K562 (cell line): Measurements from ENCODE around the gene STAB1. TPM values are rescaled to one million over a fixed set of nuclear protein-coding genes. Genes with fewer than 3 reads are reported as not detected.

Source experiments
- ELF2 ChIP-seq: fragments of 250-450 bp; sonication (Bioruptor Pico); IDR thresholded peaks from 2 replicates; pipeline ENCODE4 v1.5.0; 2021; ENCODE audit warnings: mild to moderate bottlenecking
- GABPA ChIP-seq: fragments of 200-800 bp; sonication (Bioruptor generic); conservative IDR thresholded peaks from 2 replicates; pipeline ENCODE4 v1.6.1; 2016; ENCODE audit warnings: low read depth, missing genetic modification characterization, missing compliant biosample characterization
- HNRNPL ChIP-seq: fragments of 200-400 bp; formaldehyde crosslinking; IDR thresholded peaks from 2 replicates; pipeline ENCODE4 v1.6.1; 2017; ENCODE audit warnings: low read depth, mild to moderate bottlenecking, low read length
- KDM2B ChIP-seq: fragments of 250-450 bp; sonication (Bioruptor Pico); IDR thresholded peaks from 2 replicates; pipeline ENCODE4 v1.8.0; 2021; ENCODE audit warnings: mild to moderate bottlenecking, moderate library complexity
- NONO ChIP-seq, 2 experiments: fragments of 200-400 bp in 1 of 2; fragments of 450-650 bp in 1 of 2; formaldehyde crosslinking in 1 of 2; IDR thresholded peaks; 2 replicates each; pipeline ENCODE4 v1.6.1; 2017; ENCODE audit warnings: low read depth in 2 of 2, mild to moderate bottlenecking in 2 of 2, moderate library complexity in 2 of 2, low read length in 1 of 2
- NR2C1 ChIP-seq, 2 experiments: fragments of 450-650 bp; IDR thresholded peaks; 2 replicates each; pipeline ENCODE4 v1.6.1; 2017; ENCODE audit warnings: mild to moderate bottlenecking in 2 of 2, antibody characterized with exemption in 1 of 2, inconsistent platforms in 1 of 2, missing compliant biosample characterization in 1 of 2, missing genetic modification characterization in 1 of 2
- ZBTB17 ChIP-seq: fragments of 450-650 bp; formaldehyde crosslinking; IDR thresholded peaks from 2 replicates; pipeline ENCODE4 v1.4.0; 2020; ENCODE audit warnings: mild to moderate bottlenecking
- polyA plus RNA-seq, 8 experiments: library from polyadenylated mRNA; depleted of rRNA in 4 of 8; stranded (reverse) in 5 of 8; unstranded in 3 of 8; fragments of >200 nt; fragmentation: Nextera tagmentation in 2 of 8; fragmentation: Illumina TruSeq in 1 of 8; extraction: Ambion mirVana in 2 of 8; extraction: Trizol in 1 of 8; gene quantifications; 2 replicates each; pipeline versions ENCODE4 v1.2.1 to v1.2.3, GENCODE V29; 2011 to 2014; ENCODE audit warnings: inconsistent platforms in 1 of 8, missing spikeins in 1 of 8
- total RNA-seq, 7 experiments: library from RNA; depleted of rRNA in 6 of 7; stranded (reverse); fragments of >200 nt in 6 of 7; fragmentation: Illumina TruSeq in 2 of 7; extraction: Trizol in 2 of 7; gene quantifications; 2 replicates each; pipeline versions ENCODE4 v1.2.1 to v1.2.3, GENCODE V29; 2011 to 2021; ENCODE audit warnings: low replicate concordance in 1 of 7
- TF ChIP-seq, protein P1 (sequence below), 2 experiments: fragments of 450-650 bp; conservative IDR thresholded peaks; 2 replicates each; pipeline ENCODE4 v1.6.1; 2017; ENCODE audit warnings: mild to moderate bottlenecking in 2 of 2, moderate library complexity in 2 of 2
- TF ChIP-seq, protein P2 (sequence below): fragments of 450-650 bp; conservative IDR thresholded peaks from 2 replicates; pipeline ENCODE4 v1.6.1; 2016; ENCODE audit warnings: missing genetic modification characterization, low read depth, mild to moderate bottlenecking, control low read depth, missing compliant biosample characterization
- TF ChIP-seq, protein P3 (sequence below): sonication (generic); formaldehyde crosslinking; IDR thresholded peaks from 2 replicates; pipeline ENCODE4 v1.8.0; 2022; ENCODE audit warnings: missing genetic modification reagents, mild to moderate bottlenecking, moderate library complexity, borderline replicate concordance

The STAB1 gene
- total and polyA plus RNA-seq, 9 of the 15 experiments (the other 6 are each of a cell fraction or from before 2014, with no cell fraction given): 0.20 to 3.9 (median 1.2) TPM

- peak in 1 of 2 experiments; percentile 33; a peak in 1 of 4 replicates for TF ChIP-seq NONO (IDR thresholded peaks at IDR 0.05; ENCODE audit: low read depth in 2 of 2, low read length in 1 of 2)
- no peak for TF ChIP-seq ELF2 (CRISPR knock-in tag)
- TF ChIP-seq ZBTB17: no peak
- TF ChIP-seq, protein P1, sequence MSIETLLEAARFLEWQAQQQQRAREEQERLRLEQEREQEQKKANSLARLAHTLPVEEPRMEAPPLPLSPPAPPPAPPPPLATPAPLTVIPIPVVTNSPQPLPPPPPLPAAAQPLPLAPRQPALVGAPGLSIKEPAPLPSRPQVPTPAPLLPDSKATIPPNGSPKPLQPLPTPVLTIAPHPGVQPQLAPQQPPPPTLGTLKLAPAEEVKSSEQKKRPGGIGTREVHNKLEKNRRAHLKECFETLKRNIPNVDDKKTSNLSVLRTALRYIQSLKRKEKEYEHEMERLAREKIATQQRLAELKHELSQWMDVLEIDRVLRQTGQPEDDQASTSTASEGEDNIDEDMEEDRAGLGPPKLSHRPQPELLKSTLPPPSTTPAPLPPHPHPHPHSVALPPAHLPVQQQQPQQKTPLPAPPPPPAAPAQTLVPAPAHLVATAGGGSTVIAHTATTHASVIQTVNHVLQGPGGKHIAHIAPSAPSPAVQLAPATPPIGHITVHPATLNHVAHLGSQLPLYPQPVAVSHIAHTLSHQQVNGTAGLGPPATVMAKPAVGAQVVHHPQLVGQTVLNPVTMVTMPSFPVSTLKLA (conservative IDR thresholded peaks at IDR 0.05): peak in 1 of 2 experiments; percentile 19; a peak in 1 of 4 replicates
- TF ChIP-seq GABPA (tag): peak; percentile 52
- peak; percentile 29; the same call in 1 of the 2 replicates for TF ChIP-seq HNRNPL
- TF ChIP-seq, protein P2, sequence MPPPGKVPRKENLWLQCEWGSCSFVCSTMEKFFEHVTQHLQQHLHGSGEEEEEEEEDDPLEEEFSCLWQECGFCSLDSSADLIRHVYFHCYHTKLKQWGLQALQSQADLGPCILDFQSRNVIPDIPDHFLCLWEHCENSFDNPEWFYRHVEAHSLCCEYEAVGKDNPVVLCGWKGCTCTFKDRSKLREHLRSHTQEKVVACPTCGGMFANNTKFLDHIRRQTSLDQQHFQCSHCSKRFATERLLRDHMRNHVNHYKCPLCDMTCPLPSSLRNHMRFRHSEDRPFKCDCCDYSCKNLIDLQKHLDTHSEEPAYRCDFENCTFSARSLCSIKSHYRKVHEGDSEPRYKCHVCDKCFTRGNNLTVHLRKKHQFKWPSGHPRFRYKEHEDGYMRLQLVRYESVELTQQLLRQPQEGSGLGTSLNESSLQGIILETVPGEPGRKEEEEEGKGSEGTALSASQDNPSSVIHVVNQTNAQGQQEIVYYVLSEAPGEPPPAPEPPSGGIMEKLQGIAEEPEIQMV: peak; percentile 96
- peak; percentile 6; the same call in 1 of the 2 replicates for TF ChIP-seq KDM2B (CRISPR knock-in tag)
- TF ChIP-seq NR2C1 (IDR thresholded peaks at IDR 0.05): no peak
- TF ChIP-seq NR2C1 (tag; IDR thresholded peaks at IDR 0.05): 0 out of 2 replicates have a peak, but pooled peaks have one; percentile 4
- TF ChIP-seq, protein P3, sequence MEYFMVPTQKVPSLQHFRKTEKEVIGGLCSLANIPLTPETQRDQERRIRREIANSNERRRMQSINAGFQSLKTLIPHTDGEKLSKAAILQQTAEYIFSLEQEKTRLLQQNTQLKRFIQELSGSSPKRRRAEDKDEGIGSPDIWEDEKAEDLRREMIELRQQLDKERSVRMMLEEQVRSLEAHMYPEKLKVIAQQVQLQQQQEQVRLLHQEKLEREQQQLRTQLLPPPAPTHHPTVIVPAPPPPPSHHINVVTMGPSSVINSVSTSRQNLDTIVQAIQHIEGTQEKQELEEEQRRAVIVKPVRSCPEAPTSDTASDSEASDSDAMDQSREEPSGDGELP (CRISPR knock-in tag): peak; percentile 17; the same call in 1 of the 2 replicates
Measured at GRCh38 chr3:52532838-52533622, 37.9 kb downstream of the STAB1 start (continued).
